ENCODE results near the gene PMP22. TPM values are rescaled to one million over a fixed set of nuclear protein-coding genes. Genes with fewer than 3 reads are reported as not detected.
A peak's percentile ranks its signal among the peaks of the same experiment; 100 is the strongest.

The PMP22 gene
- total RNA-seq, 4 donors from 2014 or later: 224 to 387 (median 297) TPM

DNA sequence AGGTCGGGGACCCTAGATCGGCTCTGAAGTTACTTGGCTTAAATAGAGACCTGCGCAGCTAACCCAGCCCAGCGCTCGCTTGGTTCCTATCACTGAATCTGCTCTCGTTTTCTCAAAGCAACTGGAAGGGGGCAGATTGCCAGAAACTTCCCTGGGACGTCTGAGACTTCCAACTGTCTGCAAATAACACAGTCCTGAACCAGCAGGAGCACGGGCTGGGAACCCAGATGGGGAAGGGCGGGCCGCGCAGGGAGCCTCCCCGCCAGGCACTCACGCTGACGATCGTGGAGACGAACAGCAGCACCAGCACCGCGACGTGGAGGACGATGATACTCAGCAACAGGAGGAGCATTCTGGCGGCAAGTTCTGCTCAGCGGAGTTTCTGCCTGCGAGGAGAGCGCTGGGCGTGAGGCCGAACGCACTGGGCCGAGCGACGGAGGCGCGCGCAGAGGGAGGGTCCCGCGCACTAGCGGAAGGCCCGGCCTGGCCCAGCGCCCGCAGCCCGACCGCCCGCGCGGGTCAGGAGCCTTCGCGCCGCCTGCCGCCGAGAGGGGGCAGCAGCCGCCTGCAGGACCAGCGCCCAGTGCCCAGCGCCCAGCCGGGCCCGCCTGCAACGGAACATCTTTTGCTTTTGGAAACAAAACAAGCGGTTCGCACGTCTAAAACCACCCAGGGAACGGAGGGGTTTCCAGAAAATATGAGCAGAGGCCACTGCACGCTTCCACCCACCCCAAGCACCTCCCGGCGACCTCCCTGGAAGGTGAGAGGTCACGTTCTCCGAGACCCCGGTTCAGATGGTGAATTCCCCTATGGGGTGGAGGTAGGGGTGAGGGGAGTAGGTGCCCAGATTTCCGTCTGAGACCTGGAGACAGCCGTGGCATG is 4.5 kb downstream of the PMP22 start:
- peak; percentile 69 for ATAC-seq (ENCODE audit: low FRiP score)

DNA sequence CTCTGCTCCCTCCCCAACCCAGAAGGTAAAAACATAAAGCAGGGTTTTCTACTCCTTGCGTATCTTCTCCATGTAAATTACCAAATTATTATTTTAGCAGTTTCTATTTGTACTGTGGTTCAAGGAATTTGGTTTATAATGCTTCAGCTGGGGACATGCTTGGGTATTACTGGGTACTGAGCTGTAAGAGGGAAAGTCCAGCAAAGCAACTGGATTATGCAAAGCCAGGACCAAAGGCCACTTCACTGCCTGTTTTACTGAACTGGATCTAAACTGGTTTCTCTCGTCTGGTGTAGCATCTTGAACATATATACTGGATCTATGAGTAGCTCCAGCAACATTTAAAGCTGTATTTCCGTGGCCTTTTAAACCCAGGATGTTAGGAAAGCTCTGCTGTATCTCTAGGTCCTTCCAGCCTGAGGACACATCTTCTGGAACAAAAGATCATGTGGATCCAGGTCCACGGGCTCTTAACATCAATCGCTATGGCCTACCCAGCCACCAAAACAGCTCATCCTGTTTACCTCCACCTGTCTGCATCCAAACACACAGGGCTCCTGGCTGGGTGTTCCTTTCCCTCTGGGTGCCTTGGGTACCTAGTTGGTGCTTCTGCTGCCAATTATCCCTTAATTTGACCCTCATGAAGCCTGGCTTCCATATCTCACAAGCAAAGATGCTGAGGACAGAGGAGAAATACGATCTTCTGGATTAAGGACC is 7.2 kb downstream of the PMP22 start:
- TF ChIP-seq, protein P1, sequence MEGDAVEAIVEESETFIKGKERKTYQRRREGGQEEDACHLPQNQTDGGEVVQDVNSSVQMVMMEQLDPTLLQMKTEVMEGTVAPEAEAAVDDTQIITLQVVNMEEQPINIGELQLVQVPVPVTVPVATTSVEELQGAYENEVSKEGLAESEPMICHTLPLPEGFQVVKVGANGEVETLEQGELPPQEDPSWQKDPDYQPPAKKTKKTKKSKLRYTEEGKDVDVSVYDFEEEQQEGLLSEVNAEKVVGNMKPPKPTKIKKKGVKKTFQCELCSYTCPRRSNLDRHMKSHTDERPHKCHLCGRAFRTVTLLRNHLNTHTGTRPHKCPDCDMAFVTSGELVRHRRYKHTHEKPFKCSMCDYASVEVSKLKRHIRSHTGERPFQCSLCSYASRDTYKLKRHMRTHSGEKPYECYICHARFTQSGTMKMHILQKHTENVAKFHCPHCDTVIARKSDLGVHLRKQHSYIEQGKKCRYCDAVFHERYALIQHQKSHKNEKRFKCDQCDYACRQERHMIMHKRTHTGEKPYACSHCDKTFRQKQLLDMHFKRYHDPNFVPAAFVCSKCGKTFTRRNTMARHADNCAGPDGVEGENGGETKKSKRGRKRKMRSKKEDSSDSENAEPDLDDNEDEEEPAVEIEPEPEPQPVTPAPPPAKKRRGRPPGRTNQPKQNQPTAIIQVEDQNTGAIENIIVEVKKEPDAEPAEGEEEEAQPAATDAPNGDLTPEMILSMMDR (IDR thresholded peaks at IDR 0.05): no peak
- ATAC-seq (ENCODE audit: low FRiP score) (no peak), DNase-seq (ENCODE audit: low spot score) (no peak)

More for the DNA sequence above, 4.5 kb downstream of the PMP22 start:
- peak; percentile 54 for DNase-seq (ENCODE audit: low spot score)
- TF ChIP-seq, protein P1 (IDR thresholded peaks at IDR 0.05): peak in 2 of 3 donors; percentile 82 to 95

DNA sequence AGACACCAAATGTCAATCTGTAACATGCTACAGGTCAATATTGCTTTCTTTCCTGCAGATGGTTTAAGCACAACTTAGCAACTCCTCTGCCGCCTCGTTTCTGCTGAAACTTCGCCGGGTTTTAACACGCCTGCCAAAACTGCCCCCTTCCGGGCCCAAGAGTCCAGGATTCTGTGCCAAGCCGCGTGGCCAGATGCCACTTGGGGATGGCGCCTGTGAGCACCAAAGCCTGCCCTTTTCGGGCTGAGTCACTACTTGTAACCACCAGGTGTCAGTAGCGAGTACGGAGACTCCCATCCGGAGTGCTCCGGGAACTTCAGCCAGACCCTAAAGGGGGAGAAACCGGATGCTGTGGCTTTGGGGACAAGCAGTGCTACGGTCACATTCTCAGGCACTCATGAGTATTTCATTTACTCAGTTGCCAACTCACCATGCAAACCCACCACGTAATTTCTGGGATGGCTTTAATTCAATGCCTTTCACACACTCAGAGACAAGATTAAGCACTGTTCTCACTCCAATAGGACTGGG is 7.8 kb downstream of the PMP22 start:
- peak; percentile 44 for DNase-seq (ENCODE audit: low spot score)
- TF ChIP-seq, protein P1 (IDR thresholded peaks at IDR 0.05): peak in 1 of 3 donors; percentile 85
- ATAC-seq (ENCODE audit: low FRiP score): peak; percentile 34

DNA sequence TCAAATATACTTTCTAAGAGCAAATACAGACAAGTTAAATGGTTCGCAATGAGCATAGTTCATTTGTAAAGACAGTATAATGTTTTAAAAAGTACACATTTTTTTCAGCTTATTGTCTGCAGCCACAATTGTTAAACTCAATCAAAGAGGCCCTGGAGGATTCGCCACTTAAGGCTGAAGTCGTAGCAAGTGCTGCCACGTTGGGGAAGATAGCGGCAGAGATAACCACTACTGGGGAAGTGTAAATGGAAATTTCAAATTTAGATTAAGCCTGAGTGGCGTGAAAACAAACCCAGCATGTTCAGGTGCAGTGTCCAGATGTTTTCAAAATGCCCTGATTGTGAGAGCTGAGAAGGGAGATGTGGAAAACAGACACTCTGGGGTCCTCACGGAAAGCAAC is 8.4 kb downstream of the PMP22 start:
- no peak for ATAC-seq (ENCODE audit: low FRiP score)
- TF ChIP-seq, protein P1 (IDR thresholded peaks at IDR 0.05): no peak
- no peak for DNase-seq (ENCODE audit: low spot score)

DNA sequence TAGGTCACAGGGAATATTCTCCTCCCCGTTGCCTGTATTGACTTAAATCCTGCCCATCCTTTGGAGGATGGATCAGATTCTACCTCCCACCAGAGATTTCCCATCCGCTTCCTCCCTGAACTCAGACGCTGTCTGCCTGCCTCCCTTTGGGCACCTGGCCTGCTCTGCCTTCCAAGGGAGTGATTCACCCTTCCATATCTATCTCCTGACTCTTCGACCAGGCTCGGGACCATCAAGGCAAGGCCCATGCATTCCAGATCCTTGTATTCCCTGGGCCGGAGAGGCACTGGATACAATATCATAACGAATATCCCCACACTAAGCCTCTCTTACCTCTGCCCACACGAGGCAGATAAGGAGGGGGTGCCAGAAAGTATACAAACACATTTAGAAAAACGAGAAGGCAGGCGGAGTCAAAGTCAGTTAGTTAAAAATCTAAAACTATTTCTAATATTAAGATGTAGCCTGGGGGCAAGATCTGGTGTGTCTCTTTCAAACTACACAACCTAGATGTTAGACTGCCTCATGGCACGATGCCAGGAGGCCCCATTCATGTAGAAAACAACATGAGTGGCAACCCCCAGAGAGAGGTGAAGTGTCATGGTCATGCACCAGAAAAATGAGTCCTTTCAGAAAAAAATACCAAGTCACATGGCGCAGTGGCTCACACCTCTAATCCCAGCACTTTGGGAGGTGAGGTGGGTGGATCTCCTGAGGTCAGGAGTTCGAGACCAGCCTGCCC is 9.2 kb downstream of the PMP22 start:
- TF ChIP-seq, protein P1 (IDR thresholded peaks at IDR 0.05): no peak
- DNase-seq (ENCODE audit: low spot score) (no peak), ATAC-seq (ENCODE audit: low FRiP score) (peak; percentile 81)

DNA sequence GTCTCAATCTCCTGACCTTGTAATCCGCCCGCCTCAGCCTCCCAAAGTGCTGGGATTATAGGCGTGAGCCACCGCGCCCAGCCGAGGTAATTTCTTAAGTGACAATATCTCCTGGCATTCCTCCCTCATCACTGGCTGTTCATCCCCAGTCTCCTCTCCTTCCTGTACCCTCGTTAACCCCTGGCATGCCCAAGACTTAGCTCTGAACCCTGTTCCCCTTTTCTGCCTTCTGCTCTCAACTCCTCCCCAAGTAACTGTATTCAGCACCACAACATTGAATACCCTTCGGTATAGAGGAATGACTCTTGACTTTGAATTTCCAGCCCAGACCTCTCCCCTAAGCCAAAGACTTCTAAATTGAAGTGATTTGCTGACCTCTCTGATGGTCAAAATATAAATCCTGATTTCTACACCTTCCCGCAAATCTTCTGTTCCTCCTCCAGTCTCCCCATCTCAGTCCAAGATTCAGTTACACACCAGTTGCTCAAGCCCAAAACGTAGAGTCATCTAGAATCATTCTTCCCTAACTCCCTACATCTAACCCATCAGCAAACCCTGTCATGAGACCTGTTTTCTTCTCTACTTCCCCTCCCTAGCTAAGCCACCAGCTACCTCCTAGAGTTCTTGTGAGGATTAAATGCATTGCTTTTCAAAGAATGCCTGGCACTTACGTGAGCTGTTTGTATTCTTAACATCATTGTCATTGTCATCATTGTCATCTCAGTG is 14.8 kb downstream of the PMP22 start:
- peak; percentile 19 for ATAC-seq (ENCODE audit: low FRiP score)
- no peak for DNase-seq (ENCODE audit: low spot score)
- TF ChIP-seq, protein P1 (IDR thresholded peaks at IDR 0.05): no peak

Measured in omental fat pad (tissue), 4 donors.